ENCODE measurements around the gene CCR6. TPM values are rescaled to one million over a fixed set of nuclear protein-coding genes. Genes with fewer than 3 reads are reported as not detected.

Gene CCR6
- polyA plus RNA-seq, 3 donors = 0.11 TPM; not detected in 2

Other genes with a start within 250 kb of the CCR6 start
- 10 to 100 TPM; 56.5 to 68.8 (median 62.6) TPM for gene RNASET2, start 166.5 kb upstream of the CCR6 start, polyA plus RNA-seq (ENCODE audit: insufficient read length in 3 of 3)
- gene CEP43, start 123.7 kb upstream of the CCR6 start, polyA plus RNA-seq (ENCODE audit: insufficient read length in 3 of 3) = 10 to 100 TPM; 29.7 to 50.4 (median 34.2) TPM
- gene GPR31, start 34.9 kb downstream of the CCR6 start, polyA plus RNA-seq (ENCODE audit: insufficient read length in 3 of 3) = not detected
- gene UNC93A, start 168.2 kb downstream of the CCR6 start, polyA plus RNA-seq (ENCODE audit: insufficient read length in 3 of 3) = 10 to 100 TPM in 1 of 3 donors, 1 to 10 TPM in 2; 3.0 to 14.3 (median 7.4) TPM
- 1 to 10 TPM in 1 of 3 donors, under 1 TPM in 2; 0.67 to 1.0 (median 0.72) TPM for gene TTLL2, start 202.0 kb downstream of the CCR6 start, polyA plus RNA-seq (ENCODE audit: insufficient read length in 3 of 3)